GM18909 (cell line): Measurements from ENCODE around the gene GABBR2.
"Not testable (repeated sequence)": the region's sequence is repeated elsewhere in the genome, so short reads cannot be mapped to it uniquely, and the experiment has no call there.

Experiments
- ATAC-seq: cut with Tn5 transposase; IDR thresholded peaks from one replicate; pipeline ENCODE4 v1.9.1; 2021; ENCODE audit warnings: mild to moderate bottlenecking; ENCODE audit not compliant: unreplicated experiment, poor library complexity

GABBR2 gene

DNA sequence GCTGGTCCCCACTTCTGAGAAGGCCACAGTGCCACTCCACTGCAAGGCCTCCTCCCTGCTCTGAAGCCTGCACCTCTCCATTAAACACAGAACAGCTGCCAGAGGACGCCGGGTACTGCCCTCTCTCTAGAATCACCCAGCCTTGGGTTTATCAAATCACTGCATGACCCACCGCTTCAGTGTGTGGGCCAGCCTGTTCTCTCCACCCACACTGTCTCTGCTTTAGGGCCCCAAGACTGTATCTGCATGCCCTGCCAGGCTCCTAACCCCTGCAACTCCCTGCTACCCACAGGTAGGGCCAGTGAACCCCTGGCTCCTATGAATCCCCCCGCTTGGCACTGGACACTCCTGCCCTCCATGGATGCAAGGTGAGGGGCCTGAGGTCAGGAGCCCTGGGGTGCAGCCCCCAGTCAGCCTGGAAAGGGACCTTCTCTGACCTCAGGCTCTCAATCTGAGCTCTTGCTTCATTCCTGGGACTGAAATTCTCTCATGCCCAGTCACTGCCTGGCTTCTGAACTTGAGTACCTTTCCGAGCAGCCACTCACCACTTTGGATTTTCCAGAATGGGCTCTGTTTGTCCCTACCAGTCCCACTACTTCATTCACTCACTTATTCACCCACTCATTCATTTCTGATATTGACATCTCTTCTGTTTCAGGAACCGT lies 206.3 kb downstream of the GABBR2 start:
- no peak for ATAC-seq

DNA sequence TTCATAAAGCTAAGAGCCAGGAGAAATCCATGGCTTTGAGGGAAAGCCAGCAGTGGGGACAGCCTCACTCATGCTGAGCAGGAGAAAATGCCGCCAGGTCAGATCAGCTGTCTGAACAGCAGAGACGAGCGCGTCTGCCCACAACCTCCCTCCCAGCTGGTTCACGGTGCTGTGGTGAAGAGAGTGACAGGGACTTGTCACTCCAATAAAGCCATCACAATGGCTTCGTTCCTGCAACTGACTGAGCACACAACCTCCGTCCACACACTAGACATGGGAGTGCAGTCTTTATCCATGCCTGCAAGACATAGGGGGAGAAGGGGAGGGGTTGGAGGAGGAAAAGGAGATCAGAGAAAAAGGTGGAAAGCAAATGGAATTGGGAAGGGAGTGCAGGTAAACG lies 206.9 kb downstream of the GABBR2 start:
- no peak for ATAC-seq

DNA sequence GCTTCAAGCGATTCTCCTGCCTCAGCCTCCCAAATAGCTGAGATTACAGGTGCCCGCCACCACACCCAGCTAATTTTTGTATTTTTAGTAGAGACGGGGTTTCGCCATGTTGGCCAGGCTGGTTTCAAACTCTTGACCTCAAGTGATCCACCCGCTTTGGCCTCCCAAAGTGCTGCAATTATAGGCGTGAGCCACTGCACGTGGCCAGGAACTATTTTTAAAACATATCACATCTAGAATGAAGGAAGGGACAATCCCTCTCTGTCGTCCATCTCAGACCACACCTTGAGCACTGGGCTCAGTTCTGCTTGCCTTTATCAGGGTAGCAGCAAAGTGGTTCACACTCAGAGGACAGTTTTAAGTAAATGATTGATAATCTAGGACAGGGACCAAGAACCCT lies 207.5 kb downstream of the GABBR2 start:
- ATAC-seq: not testable (repeated sequence)

DNA sequence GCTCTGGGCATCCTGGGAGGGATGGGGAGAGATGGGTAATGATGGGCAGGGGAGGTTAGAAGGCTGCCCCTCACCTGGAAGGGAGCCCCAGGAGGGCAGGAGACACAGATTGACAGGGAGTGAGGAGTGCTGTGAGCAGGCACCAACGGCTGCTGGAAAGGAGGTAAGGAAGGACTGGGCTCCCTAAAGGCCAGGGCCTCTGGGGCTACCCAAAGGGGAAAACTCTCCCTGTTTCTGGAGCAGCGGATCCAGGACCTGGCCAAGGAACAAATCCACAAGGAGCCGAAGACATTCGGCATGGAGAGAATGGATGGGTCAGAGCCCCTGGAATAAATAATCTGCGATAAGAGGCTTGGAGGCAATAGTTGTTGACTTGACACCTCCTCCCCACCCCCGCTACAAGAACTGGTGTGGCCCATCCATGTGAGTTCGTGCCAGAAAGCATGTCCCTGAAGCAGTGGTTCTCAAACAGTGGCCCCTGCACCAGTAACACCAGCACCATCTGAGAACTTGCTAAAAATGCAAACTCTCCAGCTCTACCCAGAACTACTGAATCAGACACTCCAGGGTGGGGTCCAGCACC lies 208.3 kb downstream of the GABBR2 start:
- no peak for ATAC-seq

DNA sequence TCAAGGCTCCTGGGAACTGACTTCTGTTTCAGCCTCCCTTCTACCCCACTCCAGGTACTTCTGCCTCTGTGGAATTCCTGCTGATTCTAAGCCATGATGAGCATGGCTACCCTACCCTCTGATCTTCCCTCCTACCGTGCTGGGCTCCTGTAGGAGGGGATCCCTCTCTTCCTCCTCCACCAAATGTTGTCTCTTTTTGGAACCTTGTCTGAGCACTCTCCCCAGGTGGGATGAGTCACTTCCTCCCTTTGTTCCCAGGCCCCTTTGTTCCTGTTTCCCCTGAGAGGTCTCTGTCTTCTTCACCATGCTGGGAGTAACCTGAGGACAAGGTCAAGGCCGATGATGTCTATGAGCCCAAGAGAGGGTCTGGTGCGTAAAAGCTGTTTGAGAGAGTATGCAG lies 213.2 kb downstream of the GABBR2 start:
- ATAC-seq: no peak

DNA sequence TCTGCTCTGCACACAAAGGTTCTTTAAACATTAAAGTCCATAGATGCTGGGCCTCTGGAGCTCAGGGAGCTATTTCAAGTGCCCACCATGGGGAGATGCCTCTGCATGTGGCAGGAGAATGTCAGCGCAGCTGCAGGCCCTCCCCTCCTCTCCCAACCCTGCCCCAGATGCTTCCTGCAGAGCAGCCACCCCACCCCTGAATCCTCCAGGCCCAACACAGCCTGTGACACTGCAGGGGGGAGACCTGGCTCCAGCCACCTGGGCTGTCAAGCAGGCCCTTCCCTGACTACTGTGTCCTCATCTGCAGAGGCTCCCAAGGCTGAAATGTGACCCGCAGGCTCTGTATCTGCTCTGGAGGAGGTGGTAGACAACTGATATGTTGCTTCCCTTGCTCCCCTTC lies 213.9 kb downstream of the GABBR2 start:
- ATAC-seq: no peak

DNA sequence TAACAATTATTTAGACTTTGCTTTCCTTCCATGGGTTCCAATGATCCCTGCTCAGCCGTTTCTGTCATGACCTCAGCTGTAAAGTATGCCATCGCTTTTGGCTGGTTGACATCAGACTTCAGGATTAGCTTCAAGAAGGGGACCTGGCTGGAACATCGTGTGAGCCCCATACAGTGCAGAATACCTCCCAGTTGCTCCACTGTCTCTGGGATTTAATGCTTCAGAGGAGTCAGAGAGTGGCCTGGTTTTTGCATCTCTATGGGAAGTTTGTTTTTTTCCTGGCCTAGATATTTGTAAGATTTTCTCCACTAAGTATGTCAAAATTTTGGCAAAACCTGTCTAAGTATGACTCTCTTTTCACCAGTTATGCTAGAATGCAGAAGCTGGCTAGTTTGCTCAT lies 216.9 kb downstream of the GABBR2 start:
- no peak for ATAC-seq

DNA sequence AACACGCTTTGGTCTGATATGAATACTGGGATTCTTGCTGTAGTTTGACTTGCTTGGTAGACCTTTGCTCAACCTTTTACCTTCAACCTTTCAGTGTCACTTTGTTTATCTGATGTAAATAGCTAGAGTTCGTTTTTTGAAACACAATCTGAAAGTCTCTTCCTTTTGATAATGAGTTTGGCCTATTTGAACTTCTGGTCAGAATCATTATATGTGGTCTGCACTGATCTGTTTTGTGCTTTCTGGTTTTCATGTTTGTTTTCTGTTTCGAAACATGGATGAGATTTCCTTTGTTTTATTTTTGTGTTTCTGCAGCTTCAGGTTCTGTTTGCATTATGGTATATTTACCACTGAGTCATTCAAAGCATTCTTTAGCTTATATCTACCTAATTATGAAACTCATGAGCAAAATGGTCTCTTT lies 217.5 kb downstream of the GABBR2 start:
- ATAC-seq: no peak

DNA sequence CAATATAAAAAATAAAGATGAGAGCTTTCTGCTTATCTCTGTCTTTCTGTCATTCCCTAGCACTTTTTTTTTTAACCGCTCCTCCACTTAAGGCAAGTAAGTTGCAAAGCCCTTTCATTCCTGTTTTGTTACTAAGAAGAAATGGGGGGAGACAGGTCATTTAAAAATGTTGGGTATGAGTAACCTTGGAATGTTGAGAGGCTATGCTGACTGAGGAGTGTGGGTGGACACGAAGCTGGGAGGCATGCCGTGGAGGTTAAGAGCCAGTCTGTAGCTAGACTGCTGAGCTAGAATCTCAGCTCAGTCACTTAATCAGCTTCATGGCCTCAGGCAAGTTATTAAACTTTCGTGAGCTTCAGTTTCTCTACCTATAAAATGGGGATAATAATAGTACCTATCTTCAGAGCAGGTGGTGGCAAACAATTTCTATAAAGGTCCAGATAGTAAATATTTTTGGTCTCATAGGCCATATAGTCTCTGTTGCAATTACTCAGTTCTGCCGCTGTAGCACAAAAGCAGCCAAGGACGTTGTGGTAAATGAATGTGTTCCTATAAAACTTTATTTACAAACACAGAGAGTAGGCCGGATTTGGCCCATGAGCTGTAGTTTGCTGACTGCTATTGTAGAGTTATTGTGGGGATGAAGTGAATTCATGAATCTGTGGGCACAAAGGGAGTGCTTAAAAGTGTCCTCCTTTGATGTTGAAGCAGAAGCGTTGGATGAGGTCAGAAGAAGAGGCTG lies 220.0 kb downstream of the GABBR2 start:
- ATAC-seq: no peak

DNA sequence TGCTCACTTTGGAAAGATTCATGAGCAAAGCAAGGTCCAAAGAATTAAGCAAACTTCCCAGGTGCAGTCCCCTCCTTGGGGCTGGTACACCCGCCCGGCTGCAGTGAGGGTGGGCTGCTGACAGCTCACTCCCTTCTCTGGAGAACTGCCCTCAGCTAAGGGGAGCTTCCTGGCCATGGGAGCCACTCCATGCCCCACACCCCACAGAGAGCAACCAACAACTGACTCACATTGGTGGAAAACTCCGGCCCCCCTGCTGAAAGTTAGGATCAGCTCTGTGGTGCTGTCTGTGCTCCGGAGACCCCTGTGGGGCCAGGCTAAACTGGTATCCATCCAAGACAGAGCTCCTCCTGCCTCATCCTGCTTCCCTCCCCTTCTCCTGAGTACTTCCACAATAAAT lies 223.0 kb downstream of the GABBR2 start:
- ATAC-seq: no peak

DNA sequence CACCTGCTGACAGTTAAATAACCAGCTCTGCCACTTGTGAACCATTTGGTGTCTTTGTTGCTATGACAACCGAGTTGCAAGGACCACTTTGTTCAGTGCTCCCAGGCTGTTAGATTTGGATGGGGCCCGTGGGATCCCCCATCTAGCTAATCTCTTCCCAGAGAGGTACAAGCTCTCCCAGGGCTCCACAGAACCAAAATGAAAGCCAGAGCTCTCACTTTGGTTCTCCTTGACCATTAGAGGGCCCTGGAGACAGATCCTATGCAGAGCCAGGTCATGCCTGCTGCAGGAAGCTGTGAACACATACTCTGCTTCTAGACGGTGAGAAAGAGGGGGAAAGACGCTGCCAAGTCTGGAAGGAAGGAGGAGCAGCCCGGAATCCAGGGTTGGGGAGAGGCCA lies 224.6 kb downstream of the GABBR2 start:
- ATAC-seq: no peak

DNA sequence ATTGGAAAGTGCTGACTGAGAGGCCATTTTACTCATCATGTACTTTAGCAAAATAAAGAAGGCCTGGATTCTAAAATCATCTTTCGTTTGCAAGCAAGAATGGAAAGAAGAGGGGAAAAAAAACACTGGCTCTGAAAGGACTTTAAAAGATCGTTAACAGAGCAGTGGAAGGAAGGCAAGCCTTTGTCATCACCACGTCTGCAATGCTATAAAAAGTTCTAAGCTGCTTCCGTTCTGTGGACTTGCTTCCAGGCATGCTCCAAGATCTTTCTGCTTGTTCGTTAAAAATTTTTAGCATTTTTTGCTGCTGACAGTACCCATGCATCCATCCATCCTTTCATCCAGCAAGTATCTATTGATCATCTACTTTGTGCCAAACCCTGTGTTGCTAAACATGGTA lies 226.5 kb downstream of the GABBR2 start:
- ATAC-seq: no peak

DNA sequence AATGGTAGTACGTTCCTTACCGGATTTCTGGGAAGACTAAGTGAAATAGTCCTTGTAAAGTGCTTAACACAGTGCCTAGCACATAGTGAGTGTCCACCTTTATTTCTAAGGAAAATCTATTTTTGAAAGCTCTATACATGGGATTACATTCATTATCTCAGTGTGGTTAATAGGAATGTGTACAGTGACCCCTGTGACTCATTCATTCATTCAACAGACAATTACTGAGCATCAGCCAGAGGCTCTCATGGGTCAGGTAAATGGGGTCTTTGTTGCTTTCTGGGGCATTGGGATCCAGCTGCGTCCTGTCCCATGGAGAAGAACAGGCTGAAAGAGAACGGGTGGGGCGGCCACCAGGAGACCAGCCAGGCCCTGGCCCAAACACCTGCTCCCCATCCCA lies 227.1 kb downstream of the GABBR2 start:
- ATAC-seq: no peak

DNA sequence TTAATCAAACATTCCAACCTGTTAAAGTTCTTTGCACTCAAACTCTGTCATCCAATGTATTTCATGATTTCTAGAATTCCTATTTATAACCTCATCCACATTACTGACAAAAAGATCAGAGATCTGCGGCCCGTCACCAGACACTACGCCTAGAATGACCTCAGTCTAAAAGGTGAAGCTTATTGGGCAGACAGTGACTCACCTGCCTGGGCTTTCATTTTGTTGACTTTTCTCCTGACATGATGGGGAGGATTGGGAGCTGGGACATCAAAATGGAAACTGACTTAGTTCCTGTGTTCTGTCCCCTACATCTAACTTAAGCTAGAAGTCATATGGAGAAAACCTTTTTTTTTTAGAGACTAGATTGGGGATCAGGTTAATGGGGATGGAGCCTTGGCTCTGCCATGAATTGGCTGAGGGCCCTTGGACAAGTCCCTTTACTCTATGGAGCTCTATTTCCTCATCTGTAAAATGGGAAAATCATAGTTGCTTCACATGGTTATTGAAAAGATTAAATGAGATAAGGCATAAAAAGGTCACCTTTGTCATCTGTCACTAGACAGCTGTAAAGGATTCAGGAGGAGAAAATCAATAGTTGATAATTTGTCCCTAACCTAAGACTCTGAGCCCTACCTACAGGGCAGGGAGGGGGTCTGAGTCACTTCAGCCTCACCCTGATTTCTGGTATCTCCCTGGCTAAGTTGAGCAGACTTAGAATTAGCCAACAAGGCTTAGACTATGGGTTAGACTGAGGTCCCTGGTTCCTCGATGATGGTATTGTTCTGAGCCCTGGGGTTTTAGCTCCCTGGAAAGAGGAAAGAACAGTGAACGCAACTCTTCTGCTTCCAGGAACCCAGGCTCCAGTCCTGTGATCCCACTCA lies 228.5 kb downstream of the GABBR2 start:
- ATAC-seq: no peak

DNA sequence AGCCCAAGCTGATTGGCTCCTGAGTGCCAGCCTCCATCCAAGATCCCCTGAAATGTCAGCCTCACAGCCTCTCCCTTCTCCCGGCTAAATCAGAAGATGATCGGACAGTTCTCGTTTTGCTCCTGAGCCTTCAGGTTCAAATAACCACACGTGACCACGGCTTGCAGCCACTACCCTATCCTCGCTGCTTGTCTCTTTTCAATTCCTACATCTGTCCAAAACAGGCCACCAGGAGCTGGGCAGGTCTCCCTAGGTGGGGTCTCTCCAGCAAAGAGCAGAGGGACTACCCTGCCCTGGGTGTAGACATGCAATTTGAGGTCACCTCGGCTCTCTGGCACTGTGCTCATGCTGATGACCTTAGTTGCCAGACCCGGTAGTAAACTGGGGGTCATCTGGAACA lies 229.3 kb downstream of the GABBR2 start:
- no peak for ATAC-seq

DNA sequence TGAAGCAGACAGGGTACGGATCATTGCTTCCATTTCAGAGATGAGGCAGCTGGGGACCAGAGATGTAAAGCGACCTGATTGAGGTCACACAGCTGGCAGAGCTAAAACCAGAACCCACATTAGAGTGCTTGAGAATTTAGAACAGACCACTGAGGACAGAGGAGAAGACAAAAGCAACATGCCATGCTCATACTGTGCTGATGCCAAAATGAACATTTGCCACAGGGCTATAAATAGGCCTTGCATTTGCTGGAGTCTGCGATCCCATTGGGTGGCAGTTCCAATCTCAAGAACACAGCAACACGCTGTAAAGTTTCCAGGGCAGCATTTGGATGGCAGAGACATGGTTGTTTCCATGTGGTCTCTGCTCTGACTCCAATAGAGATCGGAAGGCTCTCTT lies 230.9 kb downstream of the GABBR2 start:
- no peak for ATAC-seq

DNA sequence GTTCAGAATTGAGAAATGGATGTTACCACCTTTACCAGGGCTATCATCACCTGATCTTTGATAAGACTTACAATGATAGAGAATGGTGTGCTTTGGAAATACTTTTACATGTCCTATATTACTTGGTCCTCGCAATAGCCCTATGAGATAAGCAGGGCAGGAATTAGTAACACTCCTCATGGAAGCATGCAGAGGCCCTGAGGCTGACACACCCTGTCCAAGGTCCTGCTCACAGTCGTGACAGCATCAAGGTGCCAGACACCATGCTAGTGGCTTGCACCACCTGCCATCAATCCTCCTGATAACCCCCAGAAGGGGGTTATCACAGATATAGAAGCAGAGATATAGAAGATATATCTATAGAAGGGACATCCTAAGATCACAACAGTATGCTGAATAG lies 236.5 kb downstream of the GABBR2 start:
- ATAC-seq: no peak

DNA sequence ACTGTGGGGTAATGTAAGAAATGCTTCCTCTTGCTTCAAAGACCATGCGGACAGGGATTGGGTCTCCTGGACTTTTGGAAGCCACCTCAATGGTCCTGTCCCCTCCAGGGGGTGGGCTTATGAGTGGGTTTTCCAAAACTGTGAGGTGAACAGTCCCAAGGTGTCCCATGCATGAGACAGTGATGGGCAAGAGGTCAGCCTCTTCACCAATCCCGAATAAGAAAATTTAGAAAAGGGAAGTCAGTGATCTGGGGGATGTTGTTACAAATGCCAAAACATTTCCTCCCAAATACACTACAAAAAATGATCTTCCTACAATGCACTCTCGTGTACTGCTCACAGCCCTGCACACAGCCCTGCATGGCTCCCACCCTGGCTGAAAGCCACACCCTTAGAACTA lies 237.6 kb downstream of the GABBR2 start:
- no peak for ATAC-seq

DNA sequence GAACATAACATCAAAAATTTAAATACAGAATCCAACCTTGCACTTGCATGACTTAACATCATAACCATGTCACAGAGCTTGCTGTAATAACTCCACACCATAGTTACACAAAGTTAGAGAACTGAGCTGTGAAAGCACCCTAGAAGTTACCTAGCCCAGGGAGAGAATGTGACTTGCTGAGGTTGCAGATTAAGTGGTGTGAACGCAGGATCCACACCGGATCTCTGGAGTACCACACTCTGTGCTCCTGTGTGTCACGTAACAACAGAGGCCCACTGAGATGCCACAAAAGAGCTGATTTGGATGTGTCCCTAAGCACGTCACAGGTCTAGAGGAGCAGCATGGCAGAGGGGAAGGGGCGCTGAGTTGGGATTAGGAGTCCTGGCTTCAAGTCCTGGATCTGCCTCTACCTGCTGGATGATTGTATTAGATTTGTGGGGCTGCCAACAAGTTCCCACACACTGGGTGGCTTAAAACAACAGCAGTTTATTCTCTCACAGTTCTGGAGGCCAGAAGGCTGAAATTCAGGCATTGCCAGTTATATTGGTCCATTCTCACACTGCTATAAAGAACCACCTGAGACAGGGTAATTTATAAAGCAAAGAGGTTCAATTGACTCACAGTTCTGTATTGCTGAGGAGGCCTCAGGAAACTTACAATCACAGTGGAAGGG lies 240.0 kb downstream of the GABBR2 start:
- no peak for ATAC-seq

DNA sequence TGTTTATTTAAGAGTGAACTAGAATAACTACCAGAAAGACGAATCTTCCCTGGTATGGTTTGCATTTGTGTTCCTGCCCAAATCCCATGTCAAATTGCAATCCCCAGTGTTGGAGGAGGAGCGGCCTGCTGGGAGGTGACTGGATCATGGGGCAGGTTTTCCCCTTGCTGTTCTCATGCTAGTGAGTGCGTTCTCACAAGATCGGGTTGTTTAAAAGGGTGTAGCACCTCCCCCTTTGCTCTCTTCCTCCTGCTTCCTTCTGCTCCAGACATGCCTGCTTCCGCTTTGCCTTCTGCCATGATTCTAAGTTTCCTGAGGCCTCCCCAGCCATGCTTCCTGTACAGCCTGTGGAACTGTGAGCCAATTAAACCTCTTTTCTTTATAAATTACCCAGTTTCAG lies 242.9 kb downstream of the GABBR2 start:
- ATAC-seq: no peak
